PC-3 (cell line): ENCODE data around the gene UPB1. TPM values are rescaled to one million over a fixed set of nuclear protein-coding genes. Genes with fewer than 3 reads are reported as not detected.

Source experiments
- ATAC-seq: fragments of 200-7000 bp; cut with Tn5 transposase; 2 replicates; pipeline ENCODE4 v1.9.1; 2020; ENCODE audit warnings: mild to moderate bottlenecking, moderate library complexity
- BruUV-seq: library from RNA; stranded (reverse); fragments of 400-500 nt; replicated peaks from 2 replicates; lab custom pipeline; 2021; lab: Mats Ljungman, UMichigan
- CTCF ChIA-PET: fragments of 300-600 bp; sonication (Branson Sonifier 250); formaldehyde crosslinking; loops from one replicate; lab custom pipeline; 2022; ENCODE audit warnings: antibody characterized with exemption; lab: Charles Lee
- POLR2A ChIA-PET: fragments of 300-600 bp; sonication (Branson Sonifier 250); formaldehyde crosslinking; loops from one replicate; lab custom pipeline; 2022; ENCODE audit warnings: antibody characterized with exemption; ENCODE audit not compliant: unreplicated experiment; lab: Charles Lee
- DNase-seq: peaks from one replicate; pipeline ENCODE4 v3.0.0-alpha.2; 2015
- H2AFZ ChIP-seq: fragments of 300-600 bp; sonication (generic); 2 replicates; pipeline ENCODE4 v1.6.0; 2016; ENCODE audit warnings: antibody characterized with exemption, low read length
- H3F3A ChIP-seq: fragments of 300-600 bp; sonication (generic); one replicate; pipeline ENCODE4 v1.6.0; 2017; ENCODE audit warnings: antibody characterized with exemption, low read length, control low read depth, mild to moderate bottlenecking; ENCODE audit not compliant: unreplicated experiment
- H3K27ac ChIP-seq: fragments of 300-600 bp; sonication (generic); 2 replicates; pipeline ENCODE4 v1.5.1; 2016; ENCODE audit warnings: mild to moderate bottlenecking, low read length
- H3K27me3 ChIP-seq: fragments of 300-600 bp; sonication (generic); 2 replicates; pipeline ENCODE4 v1.6.1; 2016; ENCODE audit warnings: low read length, mixed read lengths
- H3K36me3 ChIP-seq: fragments of 300-600 bp; sonication (generic); 2 replicates; pipeline ENCODE4 v1.6.1; 2016; ENCODE audit warnings: low read depth, mixed run types, low read length, mixed read lengths
- H3K4me1 ChIP-seq: fragments of 300-600 bp; sonication (generic); 2 replicates; pipeline ENCODE4 v1.5.1; 2016; ENCODE audit warnings: low read length; ENCODE audit not compliant: insufficient read depth
- H3K4me2 ChIP-seq: fragments of 300-600 bp; sonication (generic); 2 replicates; pipeline ENCODE4 v1.6.0; 2016; ENCODE audit warnings: low read length
- H3K4me3 ChIP-seq: fragments of 300-600 bp; sonication (generic); 2 replicates; pipeline ENCODE4 v1.5.1; 2016; ENCODE audit warnings: mild to moderate bottlenecking, low read length, mixed read lengths
- H3K79me2 ChIP-seq: fragments of 300-600 bp; sonication (generic); 2 replicates; pipeline ENCODE4 v1.6.1; 2017; ENCODE audit warnings: low read length, mixed read lengths
- H3K9ac ChIP-seq: fragments of 300-600 bp; sonication (generic); 2 replicates; pipeline ENCODE4 v1.6.0; 2016; ENCODE audit warnings: mild to moderate bottlenecking, low read length
- H3K9me2 ChIP-seq: fragments of 300-600 bp; sonication (generic); replicated peaks from 2 replicates; pipeline ENCODE4 v1.6.1; 2016; ENCODE audit warnings: mixed run types, low read length, mixed read lengths
- H3K9me3 ChIP-seq: fragments of 300-600 bp; sonication (generic); 2 replicates; pipeline ENCODE4 v1.6.1; 2016; ENCODE audit warnings: low read length, mixed read lengths
- H4K20me1 ChIP-seq: fragments of 300-600 bp; sonication (generic); 2 replicates; pipeline ENCODE4 v1.6.1; 2016; ENCODE audit warnings: low read length, mixed read lengths
- EZH2 ChIP-seq: fragments of 300-600 bp; sonication (generic); IDR thresholded peaks from one replicate; pipeline ENCODE4 v1.6.1; 2017; ENCODE audit warnings: antibody characterized with exemption, mild to moderate bottlenecking, low read length; ENCODE audit not compliant: unreplicated experiment
- EZH2phosphoT487 ChIP-seq: fragments of 300-600 bp; sonication (generic); IDR thresholded peaks from 2 replicates; pipeline ENCODE4 v1.6.1; 2018; ENCODE audit warnings: mild to moderate bottlenecking, antibody characterized with exemption, low read length, borderline replicate concordance
- intact Hi-C: fragments of 100-400 bp; cut with micrococcal nuclease; formaldehyde crosslinking; loops from 2 replicates; pipeline ENCODE4 v1.9.0; 2023
- total RNA-seq: library from RNA; depleted of rRNA; stranded (reverse); fragments of >200 nt; gene quantifications from 2 replicates; pipeline ENCODE4 v1.2.3, GENCODE V29; 2014
- TF ChIP-seq, protein P1 (sequence below): fragments of 300-600 bp; sonication (generic); conservative IDR thresholded peaks from 2 replicates; pipeline ENCODE4 v1.5.1; 2017; ENCODE audit warnings: antibody characterized with exemption, low read depth, mild to moderate bottlenecking, low read length

Gene UPB1
- total RNA-seq, 1 experiment from 2014 or later = 0.29 TPM

DNA sequence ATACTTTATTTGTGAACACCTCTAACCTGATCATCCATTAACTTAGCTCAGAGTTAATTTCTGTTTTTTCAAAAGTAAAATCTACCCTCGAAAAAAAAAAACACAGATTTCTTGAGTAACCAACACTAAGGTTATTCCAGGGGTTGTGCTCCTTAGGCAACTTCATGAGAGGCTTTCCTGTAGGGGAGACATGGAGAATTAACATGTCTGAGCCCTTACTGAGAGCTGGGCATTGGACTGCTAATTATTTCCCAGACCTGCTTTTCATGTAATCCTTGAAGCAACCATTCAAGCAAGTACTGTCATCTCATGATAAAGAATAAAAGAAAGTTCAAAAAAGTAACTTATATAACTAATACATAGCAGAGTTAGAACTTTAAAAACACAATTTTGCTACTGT lies 13.5 kb upstream of the UPB1 start:
- H2AFZ ChIP-seq = no peak overlapping the region
- intact Hi-C loops = no loop called here
- BruUV-seq = no TSS peak
- ATAC-seq (no peak), DNase-seq (no peak)
- peaks cover 15% of the 10 kb centered on the region for H3K4me1 ChIP-seq
- no peak overlapping the region for H3K27ac ChIP-seq
- H3F3A ChIP-seq = no peaks in the 10 kb centered on the region
- no peak overlapping the region for H3K9ac ChIP-seq
- TF ChIP-seq, protein P1, sequence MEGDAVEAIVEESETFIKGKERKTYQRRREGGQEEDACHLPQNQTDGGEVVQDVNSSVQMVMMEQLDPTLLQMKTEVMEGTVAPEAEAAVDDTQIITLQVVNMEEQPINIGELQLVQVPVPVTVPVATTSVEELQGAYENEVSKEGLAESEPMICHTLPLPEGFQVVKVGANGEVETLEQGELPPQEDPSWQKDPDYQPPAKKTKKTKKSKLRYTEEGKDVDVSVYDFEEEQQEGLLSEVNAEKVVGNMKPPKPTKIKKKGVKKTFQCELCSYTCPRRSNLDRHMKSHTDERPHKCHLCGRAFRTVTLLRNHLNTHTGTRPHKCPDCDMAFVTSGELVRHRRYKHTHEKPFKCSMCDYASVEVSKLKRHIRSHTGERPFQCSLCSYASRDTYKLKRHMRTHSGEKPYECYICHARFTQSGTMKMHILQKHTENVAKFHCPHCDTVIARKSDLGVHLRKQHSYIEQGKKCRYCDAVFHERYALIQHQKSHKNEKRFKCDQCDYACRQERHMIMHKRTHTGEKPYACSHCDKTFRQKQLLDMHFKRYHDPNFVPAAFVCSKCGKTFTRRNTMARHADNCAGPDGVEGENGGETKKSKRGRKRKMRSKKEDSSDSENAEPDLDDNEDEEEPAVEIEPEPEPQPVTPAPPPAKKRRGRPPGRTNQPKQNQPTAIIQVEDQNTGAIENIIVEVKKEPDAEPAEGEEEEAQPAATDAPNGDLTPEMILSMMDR = no peak
- TF ChIP-seq EZH2phosphoT487 (no peak), EZH2 (no peak)
- H3K36me3 ChIP-seq = no peaks in the 10 kb centered on the region
- H3K79me2 ChIP-seq = no peaks in the 10 kb centered on the region
- no peak overlapping the region for H3K4me3 ChIP-seq
- no peaks in the 10 kb centered on the region for H3K27me3 ChIP-seq
- H3K4me2 ChIP-seq = no peak overlapping the region
- H3K9me3 ChIP-seq = no peaks in the 10 kb centered on the region
- CTCF ChIA-PET = no interaction called here
- no peaks in the 10 kb centered on the region for H4K20me1 ChIP-seq
- H3K9me2 ChIP-seq = no peaks in the 10 kb centered on the region
- POLR2A ChIA-PET = no interaction called here

DNA sequence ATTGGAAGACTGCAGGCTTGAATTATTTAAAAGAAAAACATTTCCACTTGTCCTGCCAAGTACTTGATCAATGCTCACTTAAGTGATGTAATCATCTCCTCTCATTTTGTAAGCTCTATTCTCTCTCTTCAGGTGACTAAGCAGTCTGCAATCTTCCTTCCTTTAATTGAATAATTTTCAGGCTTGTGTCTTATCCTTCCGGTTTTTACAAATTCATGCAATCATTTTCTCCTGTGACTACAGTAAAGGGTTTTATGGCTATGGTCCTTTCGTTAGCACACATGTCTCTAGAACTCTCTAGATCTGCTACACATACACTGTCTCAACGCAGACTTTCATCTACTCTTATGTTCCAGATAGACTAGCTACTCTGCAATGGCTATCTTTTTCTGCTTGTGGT lies 12.6 kb upstream of the UPB1 start:
- H2AFZ ChIP-seq = no peak overlapping the region
- no peak overlapping the region for H3K4me3 ChIP-seq
- DNase-seq (peak; percentile 18), ATAC-seq (peak; percentile 42)
- H4K20me1 ChIP-seq = no peaks in the 10 kb centered on the region
- intact Hi-C loops = no loop called here
- H3K36me3 ChIP-seq = no peaks in the 10 kb centered on the region
- no peaks in the 10 kb centered on the region for H3F3A ChIP-seq
- H3K4me2 ChIP-seq = no peak overlapping the region
- no peak for TF ChIP-seq EZH2
- TF ChIP-seq, protein P1 = no peak
- no peak for TF ChIP-seq EZH2phosphoT487
- no peaks in the 10 kb centered on the region for H3K9me3 ChIP-seq
- CTCF ChIA-PET = no interaction called here
- POLR2A ChIA-PET = no interaction called here
- H3K79me2 ChIP-seq = no peaks in the 10 kb centered on the region
- no peaks in the 10 kb centered on the region for H3K9me2 ChIP-seq
- H3K27ac ChIP-seq = no peak overlapping the region
- no TSS peak for BruUV-seq
- H3K27me3 ChIP-seq = no peaks in the 10 kb centered on the region
- H3K4me1 ChIP-seq = peaks cover 20% of the 10 kb centered on the region
- no peak overlapping the region for H3K9ac ChIP-seq

DNA sequence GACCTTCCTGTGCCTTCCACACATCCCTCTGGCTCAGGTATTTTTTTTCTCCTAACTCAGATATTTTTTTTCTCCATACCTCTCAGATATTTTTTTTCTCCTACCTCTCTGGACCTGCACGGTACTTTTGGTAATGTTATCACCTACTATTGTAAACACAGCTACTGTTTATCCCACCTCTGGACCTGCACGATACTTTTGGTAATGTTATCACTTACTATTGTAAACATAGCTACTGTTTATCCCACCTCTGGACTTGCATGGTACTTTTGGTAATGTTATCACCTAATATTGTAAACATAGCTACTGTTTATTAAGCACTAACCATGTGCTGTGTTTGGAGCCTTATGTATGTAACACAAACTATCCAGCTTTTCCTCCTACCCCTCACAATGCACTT lies 12.1 kb upstream of the UPB1 start:
- Histone ChIP-seq H3K27ac (no peak overlapping the region), H2AFZ (no peak overlapping the region), H3K4me2 (no peak overlapping the region), H4K20me1 (no peaks in the 10 kb centered on the region), H3K4me3 (no peak overlapping the region), H3K4me1 (peaks cover 20% of the 10 kb centered on the region), H3K79me2 (no peaks in the 10 kb centered on the region), H3K9me2 (no peaks in the 10 kb centered on the region), H3K27me3 (no peaks in the 10 kb centered on the region), H3F3A (no peaks in the 10 kb centered on the region), H3K9ac (no peak overlapping the region), H3K9me3 (no peaks in the 10 kb centered on the region), H3K36me3 (no peaks in the 10 kb centered on the region)
- no TSS peak for BruUV-seq
- ChIA-PET CTCF (no interaction called here), POLR2A (no interaction called here)
- no peak for DNase-seq
- no peak for TF ChIP-seq EZH2phosphoT487
- TF ChIP-seq, protein P1 = no peak
- TF ChIP-seq EZH2 = no peak
- intact Hi-C loops = no loop called here
- no peak for ATAC-seq
